Stimulated activated memory B cell treated with anti-CD40 and anti-IgM and Interleukin-4, amounts not matched to agents 10 μg/mL and 1 μg/mL and 100 μg/mL, for 72 hours (primary cell): ENCODE results near the gene PAN3.
A peak's percentile ranks its signal among the peaks of the same experiment; 100 is the strongest.
"Not testable (repeated sequence)": the region's sequence is repeated elsewhere in the genome, so short reads cannot be mapped to it uniquely, and the experiment has no call there.

Source experiments
- ATAC-seq: fragments of 150-1000 bp; cut with Tn5 transposase; 2 replicates; pipeline ENCODE4 v1.10.0; 2021
- H3K27ac Mint-ChIP-seq: one replicate; pipeline ENCODE4 v1.8.0; 2022; ENCODE audit warnings: mild to moderate bottlenecking, mixed read lengths
- H3K27me3 Mint-ChIP-seq: one replicate; pipeline ENCODE4 v1.8.0; 2022; ENCODE audit warnings: mixed read lengths
- H3K36me3 Mint-ChIP-seq: one replicate; pipeline ENCODE4 v1.8.0; 2022; ENCODE audit warnings: mixed read lengths
- H3K4me1 Mint-ChIP-seq: one replicate; pipeline ENCODE4 v1.8.0; 2022; ENCODE audit warnings: mixed read lengths
- H3K4me3 Mint-ChIP-seq: one replicate; pipeline ENCODE4 v1.8.0; 2022; ENCODE audit warnings: mild to moderate bottlenecking, moderate library complexity, mixed read lengths
- H3K9me3 Mint-ChIP-seq: one replicate; pipeline ENCODE4 v1.8.0; 2022; ENCODE audit warnings: mixed read lengths

Gene PAN3

GRCh38 chr13:28138012-28138755 lies at the start of gene PAN3:
Gene PAN3 (plus strand): TSS chr13:28138545. CDS start chr13:28138658, 113 bp downstream.
- Mint-ChIP-seq H3K9me3 (no peaks in the 10 kb centered on the region), H3K27ac (peak within 1 kb of the TSS; percentile 96), H3K4me1 (peaks cover 55% of the 10 kb centered on the region), H3K4me3 (peak within 1 kb of the TSS; percentile 83), H3K27me3 (no peaks in the 10 kb centered on the region), H3K36me3 (no peaks in the 10 kb centered on the region)
- peak; percentile 86 for ATAC-seq

DNA sequence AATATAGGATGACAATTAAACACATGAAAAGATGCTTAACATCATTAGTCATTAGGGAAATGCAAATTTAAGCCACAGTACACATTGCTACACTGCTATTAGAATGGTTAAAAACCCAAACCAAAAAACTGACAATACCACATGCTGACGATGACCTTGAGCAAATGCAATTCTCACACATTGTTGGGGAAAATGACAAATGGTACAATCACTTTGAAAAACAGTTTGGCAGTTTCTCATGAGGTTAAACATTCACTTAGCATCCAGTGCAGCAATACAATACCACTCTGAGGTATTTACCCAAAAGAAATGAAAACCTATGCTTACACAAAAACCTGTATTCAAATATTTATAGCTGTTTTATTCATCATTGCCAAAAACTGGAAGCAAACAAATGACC lies 49.3 kb upstream of the PAN3 start:
- Mint-ChIP-seq H3K4me3 (no peak overlapping the region), H3K36me3 (no peaks in the 10 kb centered on the region), H3K27ac (no peak overlapping the region), H3K4me1 (peaks cover 12% of the 10 kb centered on the region), H3K27me3 (no peaks in the 10 kb centered on the region), H3K9me3 (peaks cover 3% of the 10 kb centered on the region)
- no peak for ATAC-seq

GRCh38 chr13:28092431-28092830 lies 45.9 kb upstream of the PAN3 start:
- H3K36me3 Mint-ChIP-seq: no peaks in the 10 kb centered on the region
- no peak overlapping the region for H3K4me3 Mint-ChIP-seq
- H3K9me3 Mint-ChIP-seq: peaks cover 3% of the 10 kb centered on the region
- ATAC-seq: no peak
- H3K27me3 Mint-ChIP-seq: peaks cover 9% of the 10 kb centered on the region
- peaks cover 14% of the 10 kb centered on the region for H3K4me1 Mint-ChIP-seq
- no peak overlapping the region for H3K27ac Mint-ChIP-seq

DNA sequence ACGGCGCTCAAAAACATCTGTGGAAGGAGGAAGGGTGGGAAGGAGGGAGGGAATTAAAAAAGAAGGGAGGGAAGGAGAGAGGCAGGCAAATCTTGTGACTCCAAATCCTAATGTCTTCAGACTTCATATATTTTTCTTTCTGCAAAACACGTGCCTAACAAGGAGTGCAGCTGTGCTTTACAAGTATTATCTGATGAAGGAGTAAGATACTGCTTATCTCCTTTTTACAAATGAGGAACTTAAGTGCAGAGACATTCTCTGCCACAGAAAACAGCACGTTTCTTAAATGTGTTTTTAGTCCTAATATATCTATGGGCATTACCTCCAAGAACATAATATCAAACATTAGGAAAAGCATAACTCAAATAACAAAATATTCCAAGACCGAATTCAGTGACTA lies 44.5 kb upstream of the PAN3 start:
- peaks cover 14% of the 10 kb centered on the region for H3K4me1 Mint-ChIP-seq
- H3K4me3 Mint-ChIP-seq: no peak overlapping the region
- no peak overlapping the region for H3K27ac Mint-ChIP-seq
- no peak for ATAC-seq
- peaks cover 3% of the 10 kb centered on the region for H3K9me3 Mint-ChIP-seq
- no peaks in the 10 kb centered on the region for H3K36me3 Mint-ChIP-seq
- H3K27me3 Mint-ChIP-seq: peaks cover 21% of the 10 kb centered on the region

- no peaks in the 10 kb centered on the region for H3K36me3 Mint-ChIP-seq
- H3K4me3 Mint-ChIP-seq: no peak overlapping the region
- H3K9me3 Mint-ChIP-seq: peaks cover 3% of the 10 kb centered on the region
- H3K4me1 Mint-ChIP-seq: peaks cover 15% of the 10 kb centered on the region
- no peak for ATAC-seq
- H3K27ac Mint-ChIP-seq: no peak overlapping the region
- peaks cover 25% of the 10 kb centered on the region for H3K27me3 Mint-ChIP-seq
Measured at GRCh38 chr13:28094306-28094705, 44.0 kb upstream of the PAN3 start.

- Mint-ChIP-seq H3K27me3 (peaks cover 44% of the 10 kb centered on the region), H3K36me3 (no peaks in the 10 kb centered on the region), H3K4me3 (no peak overlapping the region), H3K27ac (no peak overlapping the region), H3K4me1 (peaks cover 22% of the 10 kb centered on the region), H3K9me3 (no peaks in the 10 kb centered on the region)
- ATAC-seq: no peak
Measured at GRCh38 chr13:28097503-28097902, 40.8 kb upstream of the PAN3 start.

DNA sequence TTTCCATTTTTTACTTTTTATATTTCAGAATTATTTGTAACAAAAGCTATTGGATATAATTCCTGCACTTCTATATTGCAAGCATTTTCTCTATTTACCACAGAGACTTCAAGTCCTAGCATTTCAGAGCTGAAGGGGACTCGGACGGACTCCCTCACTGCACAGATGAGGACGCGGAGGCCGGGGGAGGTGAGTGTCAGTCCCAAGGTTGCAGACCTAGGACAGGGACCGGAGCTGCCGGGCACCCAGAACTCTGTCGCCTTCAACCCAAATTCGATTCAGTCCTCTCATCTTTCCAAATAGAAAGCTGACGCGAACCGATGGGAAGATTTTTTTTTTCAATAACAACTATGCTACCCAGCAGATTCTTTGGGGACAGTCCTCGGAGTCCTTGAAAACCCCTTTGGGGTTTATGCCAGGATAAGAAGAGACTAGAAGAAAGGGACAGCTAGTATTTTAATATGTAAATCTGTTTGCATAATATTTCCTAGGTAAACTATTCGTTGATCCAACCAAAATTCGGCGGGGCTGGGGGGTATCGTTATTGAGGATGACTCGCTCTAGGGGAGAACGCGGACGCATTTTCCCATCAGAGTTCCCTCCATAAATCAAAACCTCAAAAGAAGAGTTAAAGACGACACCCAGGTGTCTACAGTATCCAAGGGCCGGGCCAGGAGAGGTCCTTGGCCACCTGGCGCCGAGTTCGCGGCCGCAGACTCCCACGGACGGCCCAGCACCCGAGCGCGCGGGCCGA lies 38.8 kb upstream of the PAN3 start:
- Mint-ChIP-seq H3K36me3 (no peaks in the 10 kb centered on the region), H3K9me3 (no peaks in the 10 kb centered on the region), H3K27ac (peak overlapping the region; percentile 63), H3K27me3 (peaks cover 48% of the 10 kb centered on the region), H3K4me3 (peak overlapping the region; percentile 85), H3K4me1 (peaks cover 9% of the 10 kb centered on the region)
- ATAC-seq: no peak

DNA sequence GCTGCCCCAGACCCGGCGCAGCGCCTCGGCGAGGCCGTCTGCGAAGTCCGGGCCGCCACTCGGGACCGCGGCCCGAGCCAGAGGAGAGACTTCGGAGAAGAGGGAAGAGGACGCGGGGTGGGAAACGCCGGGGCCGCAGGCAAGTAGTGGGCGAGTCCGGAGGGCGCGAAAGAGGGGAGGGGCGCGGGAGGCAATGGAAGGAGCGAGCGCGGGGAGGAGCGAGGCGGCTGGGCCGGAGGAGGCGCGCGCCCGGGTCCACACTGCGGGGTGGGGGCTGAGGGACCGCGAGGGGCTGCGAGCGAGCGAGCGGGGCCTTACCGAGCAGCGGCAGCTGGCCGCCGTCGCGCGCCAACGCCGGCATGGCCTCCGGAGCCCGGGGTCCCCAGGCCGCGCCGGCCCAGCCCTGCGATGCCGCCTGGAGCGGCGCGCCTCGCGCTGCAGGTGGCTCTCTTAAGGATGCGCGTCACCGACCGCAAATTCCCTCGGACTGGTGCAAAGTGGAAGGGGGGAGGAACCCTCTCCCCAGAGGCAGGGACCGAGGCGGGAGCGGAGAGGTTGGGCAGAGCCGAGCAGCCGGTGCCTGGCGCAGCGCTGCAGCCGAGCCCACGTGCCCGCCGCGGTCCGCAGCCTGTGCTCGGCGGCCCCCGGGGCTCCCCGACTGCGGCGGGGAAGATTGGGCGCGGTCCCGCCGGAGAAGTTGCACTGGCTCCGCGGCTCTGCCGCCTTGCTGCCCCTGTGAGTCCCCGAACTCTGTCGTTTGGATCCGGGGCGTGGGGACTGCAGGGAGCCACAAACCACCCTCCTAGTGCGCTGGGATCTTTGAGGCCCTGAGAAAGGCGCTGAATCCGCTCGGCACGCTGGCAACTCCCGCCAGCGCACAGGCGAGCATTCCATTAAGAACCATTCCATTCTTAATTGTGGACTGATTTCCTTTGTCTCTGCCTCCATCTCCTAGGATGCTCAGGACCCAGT lies 37.9 kb upstream of the PAN3 start, which contains the start of gene FLT3:
FLT3 (minus strand) TSS at position 427 of the 972 bp plus-strand sequence; CDS start at position 361, 66 bp downstream.
- Mint-ChIP-seq H3K27ac (peak within 1 kb of the TSS; percentile 63), H3K27me3 (peaks cover 48% of the 10 kb centered on the region), H3K4me1 (peaks cover 8% of the 10 kb centered on the region)

DNA sequence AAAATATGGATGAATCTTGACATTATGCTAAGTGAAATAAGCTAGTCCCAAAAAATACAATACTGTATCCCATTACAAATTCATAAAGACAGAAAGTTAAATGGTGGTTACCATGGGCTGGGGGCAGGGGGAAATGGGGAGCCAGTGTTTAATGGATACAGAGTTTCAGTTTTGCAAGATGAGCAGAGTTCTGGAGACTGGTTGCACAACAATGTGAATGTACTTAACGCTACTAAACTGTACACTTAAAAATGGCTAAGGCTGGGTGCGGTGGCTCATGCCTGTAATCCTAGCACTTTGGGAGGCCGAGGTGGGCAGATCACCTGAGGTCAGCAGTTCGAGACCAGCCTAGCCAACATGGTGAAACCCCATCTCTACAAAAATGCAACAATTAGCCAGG lies 36.5 kb upstream of the PAN3 start:
- not testable (repeated sequence) for ATAC-seq, H3K27ac Mint-ChIP-seq, H3K4me3 Mint-ChIP-seq, H3K36me3 Mint-ChIP-seq, H3K4me1 Mint-ChIP-seq, H3K9me3 Mint-ChIP-seq
- peaks cover 44% of the 10 kb centered on the region for H3K27me3 Mint-ChIP-seq

More for the DNA sequence above, 37.9 kb upstream of the PAN3 start, which contains the start of gene FLT3:
- no peaks in the 10 kb centered on the region for H3K36me3 Mint-ChIP-seq
- peak within 1 kb of the TSS; percentile 85 for H3K4me3 Mint-ChIP-seq
- no peaks in the 10 kb centered on the region for H3K9me3 Mint-ChIP-seq
- ATAC-seq: peak; percentile 85

DNA sequence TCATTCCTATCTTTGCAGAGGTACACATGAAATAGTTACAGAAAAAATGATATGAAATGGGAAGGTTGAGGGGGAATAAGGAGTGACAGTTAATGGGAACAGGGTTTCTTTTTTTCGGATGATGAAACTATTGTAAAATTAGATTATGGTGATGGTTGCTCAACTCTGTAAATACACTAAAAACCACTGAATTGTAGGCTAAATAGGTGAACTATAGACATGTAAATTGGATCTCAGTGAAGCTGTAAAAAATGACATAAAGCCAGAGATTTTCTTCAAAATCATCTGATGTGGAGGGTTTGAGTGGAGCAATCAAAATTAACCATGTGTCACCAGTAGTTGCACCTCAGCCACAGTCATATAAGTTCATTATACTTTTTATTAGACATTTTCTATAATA lies 31.4 kb upstream of the PAN3 start:
- peaks cover 9% of the 10 kb centered on the region for H3K27me3 Mint-ChIP-seq
- H3K9me3 Mint-ChIP-seq: no peaks in the 10 kb centered on the region
- H3K36me3 Mint-ChIP-seq: no peaks in the 10 kb centered on the region

GRCh38 chr13:28110414-28110813 lies 27.9 kb upstream of the PAN3 start:
- no peak for ATAC-seq
- Mint-ChIP-seq H3K4me1 (no peaks in the 10 kb centered on the region), H3K4me3 (no peak overlapping the region), H3K9me3 (no peaks in the 10 kb centered on the region), H3K36me3 (no peaks in the 10 kb centered on the region), H3K27me3 (no peaks in the 10 kb centered on the region), H3K27ac (no peak overlapping the region)

More for the DNA sequence above, 31.4 kb upstream of the PAN3 start:
- ATAC-seq: no peak
- Mint-ChIP-seq H3K27ac (no peak overlapping the region), H3K4me3 (no peak overlapping the region), H3K4me1 (no peaks in the 10 kb centered on the region)

DNA sequence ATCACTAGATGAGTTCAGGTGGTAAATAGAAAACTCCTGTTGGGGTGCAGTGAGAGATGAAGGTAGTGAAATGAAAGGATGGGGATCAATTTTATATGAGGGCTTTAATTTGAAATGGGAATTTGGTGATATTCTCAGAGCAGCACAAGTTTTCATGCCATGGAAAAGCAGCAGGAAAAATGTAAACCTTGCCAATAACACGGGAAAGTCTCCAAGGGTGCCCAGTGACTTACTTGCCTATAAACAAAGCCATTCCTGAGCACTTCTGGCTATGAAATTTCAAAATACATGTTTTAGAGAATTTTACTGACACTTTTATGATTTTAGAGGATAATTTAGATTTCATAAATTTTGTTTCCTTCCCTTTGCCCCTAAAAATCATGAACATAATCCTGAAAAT lies 21.6 kb upstream of the PAN3 start:
- Mint-ChIP-seq H3K4me3 (no peak overlapping the region), H3K9me3 (no peaks in the 10 kb centered on the region), H3K36me3 (no peaks in the 10 kb centered on the region), H3K27ac (no peak overlapping the region), H3K27me3 (no peaks in the 10 kb centered on the region), H3K4me1 (peaks cover 6% of the 10 kb centered on the region)
- ATAC-seq: no peak

GRCh38 chr13:28117689-28118377 lies 20.5 kb upstream of the PAN3 start:
- ATAC-seq: no peak
- H3K4me1 Mint-ChIP-seq: peaks cover 14% of the 10 kb centered on the region
- no peak overlapping the region for H3K4me3 Mint-ChIP-seq
- no peaks in the 10 kb centered on the region for H3K9me3 Mint-ChIP-seq
- no peaks in the 10 kb centered on the region for H3K27me3 Mint-ChIP-seq
- no peaks in the 10 kb centered on the region for H3K36me3 Mint-ChIP-seq
- H3K27ac Mint-ChIP-seq: no peak overlapping the region

DNA sequence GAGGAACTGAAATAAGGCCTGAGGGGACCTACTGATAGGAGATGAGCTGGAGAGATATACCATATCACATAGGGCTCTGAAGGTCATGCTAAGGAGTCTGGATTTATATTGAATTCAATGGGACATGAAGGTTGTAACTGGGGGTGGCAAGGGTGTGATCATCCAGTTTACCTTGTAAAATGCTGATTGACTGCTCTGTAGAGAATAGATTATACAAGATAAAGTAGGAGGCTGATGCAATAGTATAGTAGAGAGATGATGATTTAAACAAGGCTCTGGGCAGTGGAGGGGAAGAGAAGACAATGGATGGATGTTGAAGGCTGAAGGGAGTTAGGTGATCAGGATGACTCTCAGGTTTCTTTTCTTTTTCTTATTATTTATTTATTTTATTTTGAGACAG lies 18.0 kb upstream of the PAN3 start:
- Mint-ChIP-seq H3K27me3 (no peaks in the 10 kb centered on the region), H3K27ac (no peak overlapping the region), H3K4me3 (no peak overlapping the region), H3K4me1 (peaks cover 14% of the 10 kb centered on the region), H3K9me3 (no peaks in the 10 kb centered on the region), H3K36me3 (no peaks in the 10 kb centered on the region)
- ATAC-seq: no peak
